GM19463 (cell line): ENCODE measurements around the gene HSPA1B.
"Not testable (repeated sequence)": the region's sequence is repeated elsewhere in the genome, so short reads cannot be mapped to it uniquely, and the experiment has no call there.

Source experiments
- ATAC-seq: cut with Tn5 transposase; IDR thresholded peaks from one replicate; pipeline ENCODE4 v1.9.1; 2021; ENCODE audit warnings: mild to moderate bottlenecking, moderate library complexity; ENCODE audit not compliant: unreplicated experiment

HSPA1B gene

DNA sequence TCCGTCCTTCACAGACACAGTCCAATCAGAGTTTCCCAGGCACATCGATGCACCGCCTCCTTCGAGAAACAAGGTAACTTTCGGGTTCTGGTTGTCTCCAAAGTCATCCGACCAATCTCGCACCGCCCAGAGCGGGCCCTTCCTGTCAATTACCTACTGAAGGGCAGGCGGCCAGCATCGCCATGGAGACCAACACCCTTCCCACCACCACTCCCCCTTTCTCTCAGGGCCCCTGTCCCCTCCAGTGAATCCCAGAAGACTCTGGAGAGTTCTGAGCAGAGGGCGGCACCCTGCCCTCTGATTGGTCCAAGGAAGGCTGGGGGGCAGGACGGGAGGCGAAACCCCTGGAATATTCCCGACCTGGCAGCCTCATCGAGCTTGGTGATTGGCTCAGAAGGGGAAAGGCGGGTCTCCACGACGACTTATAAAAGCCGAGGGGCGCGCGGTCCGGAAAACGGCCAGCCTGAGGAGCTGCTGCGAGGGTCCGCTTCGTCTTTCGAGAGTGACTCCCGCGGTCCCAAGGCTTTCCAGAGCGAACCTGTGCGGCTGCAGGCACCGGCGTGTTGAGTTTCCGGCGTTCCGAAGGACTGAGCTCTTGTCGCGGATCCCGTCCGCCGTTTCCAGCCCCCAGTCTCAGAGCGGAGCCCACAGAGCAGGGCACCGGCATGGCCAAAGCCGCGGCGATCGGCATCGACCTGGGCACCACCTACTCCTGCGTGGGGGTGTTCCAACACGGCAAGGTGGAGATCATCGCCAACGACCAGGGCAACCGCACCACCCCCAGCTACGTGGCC is at the start of gene HSPA1B:
HSPA1B (plus strand) TSS at position 453 of the 794 bp plus-strand sequence; CDS start at position 666, 213 bp downstream.
- ATAC-seq = peak; percentile 64

DNA sequence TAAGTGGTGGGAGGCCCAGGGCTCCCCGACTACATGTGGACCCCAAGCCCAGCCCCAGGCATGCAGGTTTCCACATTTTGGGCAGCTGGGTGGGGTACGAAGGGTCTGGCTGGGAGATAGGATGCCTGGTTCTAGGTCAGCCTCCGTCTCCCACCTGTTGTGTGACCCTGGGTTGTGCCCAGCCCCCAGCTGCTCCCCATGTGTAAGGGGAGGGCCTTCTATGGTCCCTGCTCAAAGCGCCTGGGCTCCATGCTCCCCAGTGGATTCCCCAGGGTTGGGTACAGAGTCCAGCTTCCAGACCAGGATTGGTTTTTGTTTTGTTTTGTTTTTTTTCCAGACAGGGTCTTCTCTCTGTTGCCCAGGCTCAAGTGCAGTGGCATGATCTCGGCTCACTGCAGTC is 49.3 kb upstream of the HSPA1B start:
- no peak for ATAC-seq

DNA sequence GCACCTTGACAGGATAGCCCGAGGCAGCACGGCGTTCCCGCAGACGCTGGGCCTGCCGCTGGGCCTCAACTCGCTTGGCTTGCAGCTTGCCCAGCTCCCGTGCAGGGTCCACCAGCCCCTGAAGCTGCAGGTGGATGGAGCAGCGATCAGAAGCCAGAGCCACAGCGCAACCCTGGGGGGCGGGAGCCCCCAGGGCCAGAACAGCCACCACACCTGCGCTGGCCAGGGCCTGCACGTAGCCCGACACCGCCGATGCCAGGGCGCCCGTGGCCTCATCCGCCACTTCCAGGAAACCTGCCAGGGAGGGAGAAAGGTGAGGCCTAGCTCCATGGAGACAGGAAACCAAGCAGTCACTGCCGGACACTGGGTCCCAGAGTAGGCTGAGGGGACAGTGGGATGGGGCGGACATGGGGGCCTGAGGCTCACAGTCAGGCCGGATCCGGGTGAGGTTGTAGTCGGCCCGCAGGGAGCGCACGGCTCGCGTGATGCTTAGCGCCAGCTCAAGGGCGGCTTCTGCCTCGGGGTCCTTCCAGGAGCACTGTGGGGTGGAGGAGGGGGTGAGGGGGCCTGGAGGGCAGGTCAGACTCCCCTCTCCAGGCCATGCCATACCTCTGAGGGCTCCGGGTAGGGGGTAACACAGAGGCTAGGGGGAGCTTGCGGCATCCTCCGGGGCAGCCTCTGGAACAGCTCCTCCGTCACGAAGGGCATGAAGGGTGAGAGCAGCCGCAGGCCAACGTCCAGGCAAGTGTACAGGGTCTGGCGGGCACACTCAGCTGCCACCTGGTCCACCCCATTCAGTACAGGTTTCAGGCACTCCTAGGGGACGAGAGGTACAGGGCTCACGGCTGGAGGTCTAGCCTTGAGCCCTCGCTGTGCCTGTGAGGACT is 48.3 kb upstream of the HSPA1B start:
- no peak for ATAC-seq

DNA sequence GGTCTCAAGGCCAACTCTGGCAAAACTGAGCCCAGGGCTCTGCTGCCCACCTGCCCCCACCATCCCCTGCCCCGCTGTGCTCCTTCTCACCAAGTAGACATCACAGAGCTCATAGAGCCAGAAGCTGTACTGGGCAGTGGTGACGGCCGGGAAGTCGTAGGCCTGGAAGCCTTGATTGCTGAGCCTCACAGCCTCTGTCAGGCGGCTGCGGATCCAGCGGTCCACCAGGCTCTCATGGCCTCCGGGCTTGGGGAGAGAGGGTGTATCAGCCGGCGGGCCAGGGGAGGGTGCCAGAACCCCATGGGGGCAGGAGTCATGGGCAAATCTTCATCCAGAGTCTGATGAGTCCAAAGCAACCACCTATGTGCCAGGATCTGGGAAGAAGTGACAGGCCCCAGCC is 47.6 kb upstream of the HSPA1B start:
- no peak for ATAC-seq

DNA sequence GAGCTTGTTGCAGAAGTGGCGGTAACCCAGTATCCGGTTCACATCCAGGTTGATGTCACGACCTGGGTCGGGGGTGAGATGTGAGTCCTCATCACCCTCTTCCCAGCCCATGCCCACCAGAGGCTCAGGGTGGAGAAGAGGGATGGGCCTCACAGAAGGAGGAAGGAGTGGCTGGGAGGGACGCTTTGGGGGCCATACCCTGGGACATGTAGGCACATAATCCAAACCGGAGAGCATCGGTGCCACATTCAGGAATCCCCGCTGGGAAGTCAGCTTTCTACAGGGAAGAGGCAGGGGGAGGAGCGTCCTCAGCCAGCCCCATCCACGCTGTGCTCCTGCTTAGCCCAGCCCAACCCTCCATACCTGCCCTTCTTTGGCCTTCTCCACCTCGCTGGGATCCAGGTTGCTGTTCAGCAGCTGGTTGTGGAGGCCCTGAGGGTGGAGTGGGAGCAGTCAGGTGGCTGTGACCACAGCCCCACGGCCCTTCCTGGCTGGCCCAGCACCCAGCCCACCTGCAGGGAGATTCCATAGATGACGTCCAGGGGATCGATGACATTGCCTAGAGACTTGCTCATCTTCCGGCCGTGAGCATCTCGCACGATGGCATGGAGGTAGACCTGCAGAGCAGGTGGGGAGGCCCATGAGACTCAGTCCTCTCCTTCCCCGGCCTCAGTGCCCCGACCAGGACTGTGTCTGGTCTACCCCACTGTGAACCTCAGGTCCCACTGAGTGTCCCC is 46.9 kb upstream of the HSPA1B start:
- ATAC-seq = no peak

DNA sequence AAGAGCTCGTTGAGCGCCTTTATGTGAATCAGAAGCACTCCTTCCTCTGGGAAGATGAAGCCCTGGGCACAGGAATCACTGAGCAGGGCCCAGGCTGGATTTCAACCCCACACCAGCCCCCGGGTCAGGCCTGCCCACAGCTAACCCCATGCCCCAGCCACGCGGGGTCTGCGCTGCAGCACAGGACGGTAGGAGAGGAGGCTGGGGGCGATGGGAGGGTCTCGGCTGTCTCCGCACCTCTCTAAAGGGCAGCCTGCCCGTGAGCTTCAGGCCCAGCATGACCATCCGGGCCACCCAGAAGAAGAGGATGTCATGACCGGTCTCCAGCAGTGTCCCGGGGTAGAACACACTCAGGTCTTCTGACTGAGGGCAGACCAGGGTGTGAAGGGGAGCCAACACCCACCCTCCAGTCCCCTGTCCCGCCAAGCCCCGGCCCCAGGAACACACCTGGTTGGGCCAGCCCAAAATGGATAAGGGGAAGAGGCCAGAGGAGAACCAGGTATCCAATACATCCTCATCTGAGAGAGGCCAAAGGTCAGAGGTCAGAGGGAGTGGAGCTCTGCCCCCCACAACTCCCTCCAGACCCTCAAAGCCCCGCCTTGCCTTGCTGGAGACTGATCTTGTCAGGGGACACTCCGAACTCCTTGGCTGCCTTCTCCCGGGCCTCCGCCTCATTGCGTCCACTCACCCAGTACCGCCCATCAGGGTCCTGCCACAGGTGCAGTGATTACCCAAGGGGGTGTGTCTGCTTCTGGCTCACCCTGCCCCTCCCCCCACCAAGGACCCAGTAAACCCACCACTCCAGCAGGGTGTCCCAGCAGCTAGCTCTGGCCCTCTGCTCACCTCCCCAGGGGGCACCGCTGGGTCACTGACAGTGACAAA is 46.1 kb upstream of the HSPA1B start:
- no peak for ATAC-seq

DNA sequence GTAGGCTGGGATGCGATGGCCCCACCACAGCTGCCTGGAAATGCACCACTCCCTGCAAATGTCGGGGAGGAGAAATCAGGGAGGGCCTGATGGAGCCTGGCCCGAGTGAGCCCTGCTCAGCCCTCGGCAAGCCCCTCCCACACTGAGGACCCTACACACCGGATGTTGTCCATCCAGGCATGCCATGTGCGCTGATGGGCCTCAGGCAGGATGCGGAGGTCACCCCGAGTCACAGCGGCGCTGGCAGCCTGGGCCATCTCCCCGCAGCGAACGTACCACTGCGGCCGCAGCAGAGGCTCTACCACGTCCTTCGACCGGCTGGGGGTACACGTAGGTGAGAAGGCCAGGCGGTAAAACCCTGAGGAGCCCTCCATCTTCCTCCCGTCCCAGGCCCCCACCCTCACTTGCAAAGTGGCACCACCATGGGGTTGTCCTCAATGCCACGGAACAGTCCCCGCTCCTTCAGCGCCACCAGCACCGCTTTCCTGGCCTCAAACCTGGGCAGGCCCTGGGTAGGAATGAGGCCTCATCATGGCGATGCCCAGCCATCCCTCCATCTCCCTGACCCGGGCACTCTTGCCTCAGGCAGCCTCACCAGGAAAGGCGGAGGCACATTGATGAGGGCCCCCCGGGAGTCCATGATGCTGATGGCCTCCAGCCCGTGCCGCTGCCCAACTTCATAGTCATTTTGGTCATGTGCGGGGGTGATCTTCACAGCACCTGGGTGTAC is 45.2 kb upstream of the HSPA1B start:
- no peak for ATAC-seq

DNA sequence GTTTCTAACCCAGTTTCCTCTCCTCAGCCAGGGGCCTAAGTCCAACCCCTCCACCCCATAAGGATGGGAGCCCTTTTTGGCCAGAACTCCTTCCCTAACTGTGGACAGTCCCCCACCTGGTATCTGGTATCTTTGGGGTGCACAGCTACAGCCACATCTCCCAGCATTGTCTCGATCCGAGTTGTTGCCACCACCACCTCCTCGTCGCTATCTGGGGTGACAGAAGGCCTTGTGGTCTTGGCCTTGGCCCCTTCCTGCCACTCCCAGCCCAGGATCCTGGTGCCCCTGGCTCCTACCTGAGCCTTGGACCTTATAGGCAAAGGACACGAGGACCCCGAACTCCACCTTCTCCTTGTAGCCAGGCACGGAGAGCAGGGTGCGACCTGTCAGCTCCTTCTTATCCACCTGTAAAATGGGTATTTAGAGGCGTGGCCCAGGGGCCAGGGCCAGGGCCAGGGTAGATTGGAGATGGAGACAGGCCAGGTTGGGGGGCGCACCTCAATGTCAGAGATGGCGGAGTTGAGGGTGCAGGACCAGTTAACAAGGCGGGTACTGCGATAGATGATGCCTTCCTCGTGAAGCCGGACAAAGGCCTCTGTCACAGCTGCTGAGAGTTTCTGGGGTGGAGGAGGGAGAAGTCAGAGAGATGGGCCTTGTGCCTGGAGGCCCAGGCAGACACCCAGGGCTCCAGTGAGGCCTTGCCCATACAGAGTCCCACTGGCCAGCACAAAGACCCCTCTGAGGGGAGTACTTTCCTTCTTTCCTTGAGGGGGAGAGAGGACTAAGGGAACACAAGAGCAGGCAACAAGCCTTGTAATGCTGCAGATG is 43.2 kb upstream of the HSPA1B start:
- no peak for ATAC-seq

DNA sequence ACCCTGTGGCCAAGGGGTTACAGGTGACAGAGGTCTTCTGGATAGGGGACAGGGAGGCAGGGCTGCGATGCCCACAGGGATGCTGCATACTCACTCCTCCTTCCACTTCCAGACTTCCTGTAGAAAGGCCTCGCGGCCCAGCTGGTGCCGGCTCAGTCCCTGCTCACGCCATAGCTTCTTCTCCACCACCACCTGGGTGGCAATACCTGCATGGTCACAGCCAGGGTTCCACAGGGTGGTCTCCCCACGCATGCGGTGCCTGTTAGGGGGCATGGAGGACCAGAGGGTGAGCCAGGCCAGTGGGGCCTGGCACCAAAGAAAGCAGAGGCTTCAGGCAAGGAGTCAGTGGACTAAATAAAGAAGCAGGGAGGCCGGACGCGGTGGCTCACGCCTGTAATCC is 42.1 kb upstream of the HSPA1B start:
- no peak for ATAC-seq

DNA sequence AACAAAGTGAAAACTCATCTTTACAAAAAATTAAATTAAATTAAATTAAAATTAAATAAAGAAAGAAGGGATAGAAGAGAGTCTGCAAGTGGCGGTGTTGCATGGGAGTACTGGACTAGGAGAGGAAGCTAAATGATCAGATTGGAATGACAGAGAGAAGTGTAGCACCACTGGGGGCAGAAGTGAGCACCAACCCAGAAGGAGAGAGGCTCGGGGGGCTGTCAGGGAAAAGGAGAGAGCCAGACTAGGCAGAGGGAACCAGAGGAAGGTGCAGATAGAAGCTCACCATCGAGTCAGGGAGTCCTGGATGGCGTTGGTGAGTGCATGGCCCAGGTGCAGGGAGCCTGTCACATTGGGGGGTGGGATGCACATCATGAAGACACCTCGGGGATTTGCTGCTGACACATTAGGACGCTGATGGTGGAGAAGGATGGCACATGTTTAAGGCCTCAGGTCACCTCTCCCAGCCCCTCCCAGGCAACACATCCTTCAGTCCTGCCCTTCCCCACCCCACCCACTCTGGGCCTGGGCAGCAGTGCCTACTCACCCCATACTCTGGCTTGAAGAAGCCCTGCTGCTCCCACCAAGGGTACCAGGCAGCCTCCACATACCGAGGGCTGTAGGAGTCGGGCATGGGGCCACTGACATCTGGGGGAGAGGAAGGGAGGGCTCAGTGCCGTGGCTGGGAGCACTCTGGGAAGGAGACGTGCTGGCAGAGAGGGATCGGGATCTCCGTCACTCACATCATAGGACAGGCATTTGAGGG is 36.0 kb upstream of the HSPA1B start:
- no peak for ATAC-seq

DNA sequence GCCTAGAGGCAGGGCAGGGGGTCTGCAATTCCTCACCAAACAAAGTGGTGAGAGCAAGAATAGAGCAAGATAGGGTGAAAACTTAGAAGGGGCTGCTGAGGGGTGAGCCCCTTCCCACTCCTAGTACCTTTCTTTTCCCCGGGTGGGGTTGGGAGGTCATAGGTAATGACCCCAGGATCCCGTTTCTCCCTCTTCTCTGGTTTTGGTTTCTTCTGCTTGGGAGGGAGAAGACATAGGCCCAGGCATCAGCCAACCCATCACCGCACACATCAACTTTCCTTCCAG is 35.5 kb upstream of the HSPA1B start:
- ATAC-seq = no peak

DNA sequence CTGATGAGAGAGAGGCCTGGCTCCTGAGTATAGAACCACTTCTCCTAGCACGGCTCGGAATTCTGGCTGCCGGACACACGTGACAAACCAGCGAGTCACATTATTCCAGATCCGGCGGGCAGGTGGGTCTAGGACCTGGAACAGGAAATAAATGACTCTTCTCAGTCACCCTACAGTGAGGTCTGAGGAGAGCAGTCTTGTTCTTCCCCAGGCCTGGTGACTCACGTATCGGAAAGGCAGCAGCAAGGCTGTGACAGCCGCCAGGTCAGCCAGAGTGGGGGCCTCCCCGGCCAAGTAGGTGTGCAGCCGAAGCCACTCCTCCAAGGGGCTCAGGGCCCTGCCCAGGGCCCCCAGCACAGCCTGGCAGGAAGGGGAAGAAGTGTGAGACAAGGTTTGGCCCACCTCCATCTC is 34.8 kb upstream of the HSPA1B start:
- no peak for ATAC-seq

DNA sequence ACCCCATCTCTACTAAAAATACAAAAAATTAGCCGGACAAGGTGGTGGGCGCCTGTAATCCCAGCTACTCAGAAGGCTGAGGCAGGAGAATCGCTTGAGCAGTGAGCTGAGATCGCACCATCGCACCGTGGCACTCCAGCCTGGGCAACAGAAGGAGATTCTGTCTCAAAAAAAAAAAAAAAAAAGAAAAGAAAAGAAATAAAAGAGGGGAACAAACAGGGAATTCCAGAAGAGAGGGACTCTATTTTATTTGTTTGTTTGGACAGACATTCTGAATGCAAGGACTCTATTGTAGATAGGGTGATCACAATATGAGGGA is 33.7 kb upstream of the HSPA1B start:
- not testable (repeated sequence) for ATAC-seq

DNA sequence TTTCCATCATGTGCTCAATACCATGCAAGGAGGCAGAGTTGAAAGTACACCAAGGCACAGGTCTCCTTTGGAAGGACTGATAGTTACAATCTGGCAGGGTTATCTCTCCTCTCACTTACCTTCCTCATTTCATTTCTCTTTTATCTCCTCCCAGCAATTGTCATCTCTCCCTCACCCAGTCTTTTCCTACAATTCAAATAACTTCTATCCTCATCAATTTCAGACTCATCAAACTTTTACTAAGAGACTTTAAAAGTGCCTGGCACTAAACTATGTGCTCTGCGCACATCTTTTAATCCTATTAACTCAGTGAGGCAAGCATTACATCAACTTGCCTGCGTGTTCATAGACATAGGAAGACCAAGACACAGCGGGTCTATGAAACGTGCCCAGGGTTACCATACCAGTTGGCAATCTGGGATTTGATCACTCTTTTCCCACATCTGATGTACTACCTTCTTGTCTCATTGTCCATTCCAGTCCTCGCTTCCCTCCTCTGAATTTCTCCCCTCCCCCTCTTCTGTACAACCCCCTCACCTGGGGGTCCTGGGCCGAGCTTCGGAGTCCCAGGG is 33.2 kb upstream of the HSPA1B start:
- ATAC-seq = no peak

DNA sequence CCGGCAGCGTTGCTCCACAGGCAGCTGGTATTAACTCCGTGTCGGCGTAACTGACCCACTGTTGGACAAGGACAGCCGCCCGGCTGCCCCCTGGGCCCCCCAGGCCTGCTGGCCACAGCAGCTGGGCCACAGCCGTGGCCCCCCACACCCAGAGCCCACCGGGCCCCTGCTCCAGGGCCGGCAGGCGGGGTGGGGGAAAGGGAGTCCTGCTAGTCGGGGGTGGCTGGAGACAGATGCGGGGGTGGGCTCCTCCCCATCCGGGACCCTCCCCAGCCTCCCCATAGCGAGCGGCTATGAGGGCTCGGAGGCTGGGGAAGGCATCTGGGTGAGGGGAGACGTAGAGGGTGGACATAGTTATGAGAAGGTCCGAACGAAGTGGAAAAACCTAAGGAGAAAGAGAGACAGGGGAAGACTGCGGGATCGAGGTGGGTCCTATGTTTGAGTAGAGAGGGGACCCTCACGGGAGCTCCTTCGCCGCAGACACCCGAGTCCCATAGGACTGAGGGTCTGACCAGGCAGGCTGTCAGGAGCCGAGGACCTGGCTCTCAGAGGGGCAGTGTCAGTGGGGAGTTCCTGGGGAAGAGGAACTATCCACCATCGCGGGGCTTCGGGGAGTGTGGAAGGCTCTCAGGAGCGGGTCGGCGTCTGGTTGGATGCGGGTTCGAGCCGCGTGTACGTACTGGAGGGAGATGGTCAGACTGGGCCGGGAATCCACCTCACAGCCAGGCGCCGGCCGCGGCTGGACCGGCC is 32.5 kb upstream of the HSPA1B start:
- peak; percentile 4 for ATAC-seq

DNA sequence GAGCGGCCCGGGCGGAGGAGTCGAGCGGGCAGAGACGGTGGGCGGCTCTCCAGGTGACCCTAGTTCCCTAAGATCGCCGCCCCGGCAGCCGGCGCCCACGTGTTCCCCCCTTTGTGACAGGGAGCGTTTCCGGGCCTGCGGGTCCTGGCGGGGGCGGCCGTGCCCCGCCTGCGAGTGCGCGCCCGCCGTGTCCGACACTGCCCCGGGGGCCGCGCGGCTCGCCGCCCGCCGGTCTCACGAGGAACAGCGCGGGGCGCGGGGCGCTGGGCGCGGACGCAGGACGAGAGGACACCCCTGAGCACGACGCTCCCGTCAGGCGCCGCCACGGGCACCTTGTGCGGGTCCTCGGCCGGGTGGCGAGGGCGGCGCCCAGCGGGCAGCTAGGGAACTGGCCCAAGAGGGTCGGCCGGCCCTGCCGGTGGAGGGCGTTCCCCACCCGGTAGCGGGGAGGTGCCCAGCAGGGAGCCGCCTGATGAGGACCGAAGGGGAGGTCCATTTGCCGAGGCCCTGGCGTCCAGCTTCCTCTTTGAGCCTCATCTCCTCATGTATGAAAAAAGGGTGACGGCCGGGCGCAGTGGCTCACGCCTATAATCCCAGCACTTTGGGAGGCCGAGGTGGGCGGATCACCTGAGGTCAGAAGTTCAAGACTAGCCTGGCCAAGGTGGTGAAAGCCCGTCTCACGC is 31.8 kb upstream of the HSPA1B start, which contains the start of gene VARS1:
VARS1 (minus strand) TSS at position 137 of the 683 bp plus-strand sequence. CDS start 535 bp downstream, outside the sequence.
- ATAC-seq = peak; percentile 89

DNA sequence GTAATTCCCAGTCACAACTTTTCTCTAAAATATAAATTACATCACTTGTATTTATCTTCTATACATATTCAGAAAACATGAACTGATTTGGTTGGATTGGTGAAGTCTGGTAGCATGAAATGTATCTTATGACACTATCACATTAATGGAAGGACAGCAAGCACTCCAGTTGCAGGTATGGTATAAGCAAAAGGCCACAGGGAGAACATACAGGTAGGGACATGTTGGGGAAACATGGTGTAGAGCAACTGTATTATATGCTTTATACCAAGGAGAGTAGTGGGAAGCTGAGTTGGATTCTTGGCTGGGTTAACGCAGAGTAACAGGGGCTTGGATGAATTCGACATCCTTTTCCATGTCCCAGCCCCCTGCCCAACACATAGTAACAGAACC is 30.5 kb upstream of the HSPA1B start:
- no peak for ATAC-seq
